ENCODE results near the gene MSRB3. TPM values are rescaled to one million over a fixed set of nuclear protein-coding genes. Genes with fewer than 3 reads are reported as not detected.

Gene MSRB3
- total and polyA plus RNA-seq, 7 donors = 6.2 to 232 (median 159) TPM

DNA sequence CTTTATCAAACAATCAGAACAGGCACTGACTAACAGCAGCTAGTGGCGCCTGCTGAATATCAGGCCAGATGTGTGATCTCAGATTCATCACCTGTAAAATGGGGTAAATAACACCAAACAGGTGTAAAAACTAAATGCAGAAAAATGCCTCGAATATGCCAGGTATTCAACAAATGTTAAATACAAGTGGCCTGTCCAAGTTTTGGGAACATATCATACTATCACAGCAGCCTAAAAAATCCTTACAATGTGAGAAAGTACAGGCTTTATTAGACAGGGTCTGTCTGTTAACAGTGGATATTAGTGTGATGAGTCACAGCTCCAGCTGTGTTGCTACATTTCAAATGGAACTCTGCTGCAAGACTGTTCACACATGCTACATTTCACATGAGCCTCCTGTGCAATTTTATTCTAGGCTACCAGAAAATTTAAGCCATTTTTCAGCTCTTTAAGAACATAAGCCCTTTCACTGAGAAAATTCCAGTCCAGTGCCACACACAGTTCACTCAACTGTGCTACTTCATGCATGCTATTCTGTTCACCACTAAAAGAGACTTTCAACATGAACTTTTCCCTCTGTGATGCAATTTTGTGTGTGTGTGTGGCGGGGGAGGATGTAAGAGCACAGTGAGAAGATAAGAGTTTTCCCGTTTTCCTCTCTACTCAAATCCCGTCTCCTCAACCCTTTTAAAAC, 56.7 kb downstream of the MSRB3 start:
- TF ChIP-seq EP300 (IDR thresholded peaks at IDR 0.05) = no peak
- TF ChIP-seq POLR2A (IDR thresholded peaks at IDR 0.05) = no peak
- TF ChIP-seq POLR2AphosphoS5 (IDR thresholded peaks at IDR 0.05) = peak; percentile 29 to 64 (median 50)
- peaks cover 0 to 25% (median 16%) of the 10 kb centered on the region in 4 donors for H3K4me1 ChIP-seq
- H3K9me3 ChIP-seq = no peaks in the 10 kb centered on the region
- intact Hi-C loops (cut with DNase I) = no loop called here
- no peaks in the 10 kb centered on the region for H3K27me3 ChIP-seq
- H3K36me3 ChIP-seq = peaks cover 0 to 38% (median 2%) of the 10 kb centered on the region in 4 donors
- H3K4me3 ChIP-seq = no peak overlapping the region
- peak overlapping the region; percentile 29 to 58 (median 49) for H3K27ac ChIP-seq
- 55 to 70% methylated on average over 5 of the region's 5 CpGs for WGBS, 2 donors
- DNase-seq = peak; percentile 65

DNA sequence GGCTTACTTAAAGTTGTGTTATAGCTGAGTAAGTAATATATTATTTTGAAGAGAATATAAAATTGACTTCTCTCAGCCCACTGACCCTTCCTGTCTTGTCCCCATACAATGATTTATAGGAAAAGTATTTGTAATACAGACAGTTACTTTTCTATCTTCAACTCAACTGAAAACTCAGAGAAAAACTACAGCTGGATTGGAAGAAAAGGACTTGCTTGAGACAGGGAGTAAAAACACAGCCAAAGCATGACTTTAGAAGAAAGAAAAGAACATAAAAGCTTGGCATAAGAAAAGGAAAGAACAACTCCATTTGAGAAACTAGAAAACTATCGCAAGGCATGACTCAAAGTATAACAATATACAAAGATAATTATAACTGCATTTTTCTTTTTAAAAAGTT, 57.5 kb downstream of the MSRB3 start:
- H3K4me3 ChIP-seq = no peak overlapping the region
- no peak for TF ChIP-seq POLR2A (IDR thresholded peaks at IDR 0.05)
- TF ChIP-seq, protein P1, sequence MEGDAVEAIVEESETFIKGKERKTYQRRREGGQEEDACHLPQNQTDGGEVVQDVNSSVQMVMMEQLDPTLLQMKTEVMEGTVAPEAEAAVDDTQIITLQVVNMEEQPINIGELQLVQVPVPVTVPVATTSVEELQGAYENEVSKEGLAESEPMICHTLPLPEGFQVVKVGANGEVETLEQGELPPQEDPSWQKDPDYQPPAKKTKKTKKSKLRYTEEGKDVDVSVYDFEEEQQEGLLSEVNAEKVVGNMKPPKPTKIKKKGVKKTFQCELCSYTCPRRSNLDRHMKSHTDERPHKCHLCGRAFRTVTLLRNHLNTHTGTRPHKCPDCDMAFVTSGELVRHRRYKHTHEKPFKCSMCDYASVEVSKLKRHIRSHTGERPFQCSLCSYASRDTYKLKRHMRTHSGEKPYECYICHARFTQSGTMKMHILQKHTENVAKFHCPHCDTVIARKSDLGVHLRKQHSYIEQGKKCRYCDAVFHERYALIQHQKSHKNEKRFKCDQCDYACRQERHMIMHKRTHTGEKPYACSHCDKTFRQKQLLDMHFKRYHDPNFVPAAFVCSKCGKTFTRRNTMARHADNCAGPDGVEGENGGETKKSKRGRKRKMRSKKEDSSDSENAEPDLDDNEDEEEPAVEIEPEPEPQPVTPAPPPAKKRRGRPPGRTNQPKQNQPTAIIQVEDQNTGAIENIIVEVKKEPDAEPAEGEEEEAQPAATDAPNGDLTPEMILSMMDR (IDR thresholded peaks at IDR 0.05) = no peak
- no peak for TF ChIP-seq POLR2AphosphoS5 (IDR thresholded peaks at IDR 0.05)
- TF ChIP-seq EP300 (IDR thresholded peaks at IDR 0.05) = no peak
- peak overlapping the region in 3 of 4 donors; percentile 37 to 58 (median 54) for H3K27ac ChIP-seq
- peaks cover 0 to 25% (median 16%) of the 10 kb centered on the region in 4 donors for H3K4me1 ChIP-seq
- peaks cover 0 to 30% (median 2%) of the 10 kb centered on the region in 4 donors for H3K36me3 ChIP-seq
- no peaks in the 10 kb centered on the region for H3K9me3 ChIP-seq
- intact Hi-C loops (cut with DNase I) = no loop called here
- WGBS, 2 donors = 88 to 92% methylated on average over 1 of the region's 1 CpG
- no peaks in the 10 kb centered on the region for H3K27me3 ChIP-seq
- DNase-seq = no peak

DNA sequence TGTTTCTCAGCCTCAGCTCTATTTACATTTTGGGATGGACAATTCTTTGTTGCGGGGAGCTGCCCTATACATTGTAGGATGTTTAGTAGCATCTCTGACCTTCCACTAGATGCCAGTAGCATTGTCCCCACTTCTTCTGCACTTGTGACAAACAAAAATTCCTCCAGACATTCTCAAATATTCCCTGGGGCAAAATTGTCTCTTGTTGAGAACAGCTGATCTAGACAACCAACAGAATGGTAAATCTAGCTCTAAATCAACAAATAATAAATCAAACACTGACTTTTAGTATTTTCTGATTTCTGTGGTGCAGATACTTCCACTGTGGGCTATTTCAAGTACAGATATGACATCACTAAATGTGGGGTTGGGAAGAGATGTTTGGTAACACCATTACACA, 60.7 kb downstream of the MSRB3 start:
- WGBS, 2 donors = 83 to 97% methylated on average over 1 of the region's 1 CpG
- TF ChIP-seq POLR2A (IDR thresholded peaks at IDR 0.05) (no peak), POLR2AphosphoS5 (IDR thresholded peaks at IDR 0.05) (no peak), EP300 (IDR thresholded peaks at IDR 0.05) (no peak)
- TF ChIP-seq, protein P1 (IDR thresholded peaks at IDR 0.05) = no peak
- no peak overlapping the region for H3K4me3 ChIP-seq
- DNase-seq = no peak
- peaks cover 0 to 17% (median 12%) of the 10 kb centered on the region in 4 donors for H3K4me1 ChIP-seq
- no peak overlapping the region for H3K27ac ChIP-seq
- H3K9me3 ChIP-seq = no peaks in the 10 kb centered on the region
- peaks cover 0 to 19% (median 0%) of the 10 kb centered on the region in 4 donors for H3K36me3 ChIP-seq
- no peaks in the 10 kb centered on the region for H3K27me3 ChIP-seq
- intact Hi-C loops (cut with DNase I) = no loop called here

DNA sequence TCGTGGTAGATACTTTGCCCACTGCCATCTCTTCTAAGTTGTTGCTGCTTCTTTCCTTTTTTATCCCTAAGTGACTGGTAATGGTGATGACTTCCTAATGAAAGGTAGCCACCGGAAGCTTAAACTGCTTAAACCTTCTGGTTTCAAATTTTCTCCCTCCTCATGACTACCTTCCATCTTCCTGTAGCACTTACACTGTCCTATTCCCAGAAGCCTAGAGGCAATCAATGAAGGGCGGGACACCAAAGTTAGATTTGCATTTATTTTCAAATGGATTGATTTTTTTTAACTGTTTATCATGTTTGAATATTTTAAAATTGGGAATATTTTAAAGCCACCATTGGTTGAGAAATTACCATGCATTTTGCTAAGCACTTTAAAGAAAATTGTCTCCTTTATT, 64.7 kb downstream of the MSRB3 start:
- no peaks in the 10 kb centered on the region for H3K4me1 ChIP-seq
- TF ChIP-seq EP300 (IDR thresholded peaks at IDR 0.05) = no peak
- DNase-seq = no peak
- intact Hi-C loops (cut with DNase I) = no loop called here
- peaks cover 0 to 10% (median 0%) of the 10 kb centered on the region in 4 donors for H3K36me3 ChIP-seq
- no peak overlapping the region for H3K27ac ChIP-seq
- no peaks in the 10 kb centered on the region for H3K27me3 ChIP-seq
- 74 to 86% methylated on average over 3 of the region's 3 CpGs for WGBS, 2 donors
- no peaks in the 10 kb centered on the region for H3K9me3 ChIP-seq
- no peak overlapping the region for H3K4me3 ChIP-seq

DNA sequence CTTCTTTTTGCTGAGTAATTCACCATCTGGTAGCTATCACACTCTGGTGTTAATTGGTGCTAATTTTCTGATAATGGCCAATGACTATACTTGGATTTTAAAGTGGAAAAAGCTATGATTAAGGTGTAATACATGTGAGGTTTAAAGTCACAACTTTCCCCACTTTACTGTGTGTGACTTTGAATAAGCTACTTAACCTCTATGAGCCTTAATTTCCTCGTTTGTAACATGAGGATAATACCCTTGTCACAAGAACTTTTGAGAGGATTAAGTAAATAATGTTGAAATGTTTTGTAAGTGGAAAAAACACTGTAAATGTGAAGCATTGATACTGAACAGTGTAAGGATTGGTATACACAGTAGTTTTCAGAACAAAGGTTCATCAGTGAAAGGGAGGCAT, 65.3 kb downstream of the MSRB3 start:
- WGBS, 2 donors = 11 to 39% methylated on average over 1 of the region's 1 CpG
- intact Hi-C loops (cut with DNase I) = no loop called here

More for the DNA sequence above, 65.3 kb downstream of the MSRB3 start:
- TF ChIP-seq EP300 (IDR thresholded peaks at IDR 0.05) (no peak), POLR2AphosphoS5 (IDR thresholded peaks at IDR 0.05) (no peak), POLR2A (IDR thresholded peaks at IDR 0.05) (no peak)
- TF ChIP-seq, protein P1 (IDR thresholded peaks at IDR 0.05) = no peak
- Histone ChIP-seq H3K4me3 (no peak overlapping the region), H3K9me3 (no peaks in the 10 kb centered on the region), H3K27me3 (no peaks in the 10 kb centered on the region), H3K27ac (no peak overlapping the region), H3K36me3 (peaks cover 0 to 5% (median 0%) of the 10 kb centered on the region in 4 donors), H3K4me1 (no peaks in the 10 kb centered on the region)
- DNase-seq = no peak
